ENCODE data around the gene KDM4B.

Gene KDM4B

GRCh38 chr19:5122671-5123409 lies 153.9 kb downstream of the KDM4B start:
- DNase-seq (ENCODE audit: low spot score) = no peak

GRCh38 chr19:5123646-5124045 lies 154.7 kb downstream of the KDM4B start:
- no peak for DNase-seq (ENCODE audit: low spot score)

- no peak for DNase-seq (ENCODE audit: low spot score)
These were observed 155.4 kb downstream of the KDM4B start for GRCh38 chr19:5124111-5124855.

GRCh38 chr19:5125376-5125775 lies 156.5 kb downstream of the KDM4B start:
- no peak for DNase-seq (ENCODE audit: low spot score)

- no peak for DNase-seq (ENCODE audit: low spot score)
These were observed 157.0 kb downstream of the KDM4B start for GRCh38 chr19:5125797-5126497.

GRCh38 chr19:5126498-5127223 lies 157.7 kb downstream of the KDM4B start:
- no peak for DNase-seq (ENCODE audit: low spot score)

- no peak for DNase-seq (ENCODE audit: low spot score)
These were observed 158.8 kb downstream of the KDM4B start for GRCh38 chr19:5127717-5128116.

- no peak for DNase-seq (ENCODE audit: low spot score)
These were observed 159.5 kb downstream of the KDM4B start for GRCh38 chr19:5128251-5128935.

GRCh38 chr19:5128936-5129389 lies 160.1 kb downstream of the KDM4B start:
- no peak for DNase-seq (ENCODE audit: low spot score)

- no peak for DNase-seq (ENCODE audit: low spot score)
These were observed 160.8 kb downstream of the KDM4B start for GRCh38 chr19:5129691-5130090.

- DNase-seq (ENCODE audit: low spot score) = no peak
These were observed 161.6 kb downstream of the KDM4B start for GRCh38 chr19:5130371-5131030.

GRCh38 chr19:5131031-5131505 lies 162.2 kb downstream of the KDM4B start:
- no peak for DNase-seq (ENCODE audit: low spot score)

- no peak for DNase-seq (ENCODE audit: low spot score)
These were observed 162.7 kb downstream of the KDM4B start for GRCh38 chr19:5131506-5132205.

GRCh38 chr19:5132206-5132560 lies 163.3 kb downstream of the KDM4B start:
- DNase-seq (ENCODE audit: low spot score) = no peak

- no peak for DNase-seq (ENCODE audit: low spot score)
These were observed 164.1 kb downstream of the KDM4B start for GRCh38 chr19:5132698-5133651.

GRCh38 chr19:5133986-5134595 lies 165.2 kb downstream of the KDM4B start:
- DNase-seq (ENCODE audit: low spot score) = no peak

GRCh38 chr19:5134691-5135090 lies 165.8 kb downstream of the KDM4B start:
- DNase-seq (ENCODE audit: low spot score) = no peak

- DNase-seq (ENCODE audit: low spot score) = no peak
These were observed 167.4 kb downstream of the KDM4B start for GRCh38 chr19:5136073-5136855.

Data from HuH-7.5 (cell line).